DOHH2 (cell line): ENCODE results near the gene UGT1A3.

Source experiments
- EZH2phosphoT487 ChIP-seq: fragments of 200-600 bp; sonication (generic); IDR thresholded peaks from 2 replicates; pipeline ENCODE4 v1.6.1; 2017; ENCODE audit warnings: borderline replicate concordance, mild to moderate bottlenecking, antibody characterized with exemption, low read length, moderate library complexity, mixed read lengths
- TF ChIP-seq, protein P1 (sequence below): fragments of 200-600 bp; sonication (generic); IDR thresholded peaks from one replicate; pipeline ENCODE4 v1.5.1; 2014; ENCODE audit warnings: antibody characterized with exemption, mild to moderate bottlenecking, low read depth, low read length; ENCODE audit not compliant: poor library complexity, severe bottlenecking

DNA sequence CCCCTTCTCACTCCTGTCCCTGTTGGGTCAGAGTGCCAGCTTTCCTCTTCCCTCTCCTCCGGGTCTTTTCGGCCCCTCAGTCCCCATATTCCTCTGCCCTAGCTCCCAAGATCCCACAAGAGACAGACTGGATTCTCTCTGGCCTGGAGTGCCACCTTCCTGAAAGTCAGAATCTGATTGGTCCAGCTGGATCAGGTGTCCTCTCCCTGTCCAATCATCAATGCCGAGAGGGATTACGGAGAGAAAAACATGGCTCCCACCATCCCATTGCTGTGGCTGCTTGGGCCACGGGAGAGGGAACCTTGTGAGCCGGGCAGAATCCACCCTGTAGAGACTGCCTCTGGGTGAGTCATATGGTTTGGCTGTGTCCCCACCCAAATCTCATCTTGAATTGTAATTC lies 46.6 kb downstream of the UGT1A3 start:
- TF ChIP-seq, protein P1, sequence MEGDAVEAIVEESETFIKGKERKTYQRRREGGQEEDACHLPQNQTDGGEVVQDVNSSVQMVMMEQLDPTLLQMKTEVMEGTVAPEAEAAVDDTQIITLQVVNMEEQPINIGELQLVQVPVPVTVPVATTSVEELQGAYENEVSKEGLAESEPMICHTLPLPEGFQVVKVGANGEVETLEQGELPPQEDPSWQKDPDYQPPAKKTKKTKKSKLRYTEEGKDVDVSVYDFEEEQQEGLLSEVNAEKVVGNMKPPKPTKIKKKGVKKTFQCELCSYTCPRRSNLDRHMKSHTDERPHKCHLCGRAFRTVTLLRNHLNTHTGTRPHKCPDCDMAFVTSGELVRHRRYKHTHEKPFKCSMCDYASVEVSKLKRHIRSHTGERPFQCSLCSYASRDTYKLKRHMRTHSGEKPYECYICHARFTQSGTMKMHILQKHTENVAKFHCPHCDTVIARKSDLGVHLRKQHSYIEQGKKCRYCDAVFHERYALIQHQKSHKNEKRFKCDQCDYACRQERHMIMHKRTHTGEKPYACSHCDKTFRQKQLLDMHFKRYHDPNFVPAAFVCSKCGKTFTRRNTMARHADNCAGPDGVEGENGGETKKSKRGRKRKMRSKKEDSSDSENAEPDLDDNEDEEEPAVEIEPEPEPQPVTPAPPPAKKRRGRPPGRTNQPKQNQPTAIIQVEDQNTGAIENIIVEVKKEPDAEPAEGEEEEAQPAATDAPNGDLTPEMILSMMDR: no peak
- no peak for TF ChIP-seq EZH2phosphoT487
